ENCODE measurements around the gene RIMBP2.
"Not testable (repeated sequence)": the region's sequence is repeated elsewhere in the genome, so short reads cannot be mapped to it uniquely, and the experiment has no call there.

RIMBP2 gene

DNA sequence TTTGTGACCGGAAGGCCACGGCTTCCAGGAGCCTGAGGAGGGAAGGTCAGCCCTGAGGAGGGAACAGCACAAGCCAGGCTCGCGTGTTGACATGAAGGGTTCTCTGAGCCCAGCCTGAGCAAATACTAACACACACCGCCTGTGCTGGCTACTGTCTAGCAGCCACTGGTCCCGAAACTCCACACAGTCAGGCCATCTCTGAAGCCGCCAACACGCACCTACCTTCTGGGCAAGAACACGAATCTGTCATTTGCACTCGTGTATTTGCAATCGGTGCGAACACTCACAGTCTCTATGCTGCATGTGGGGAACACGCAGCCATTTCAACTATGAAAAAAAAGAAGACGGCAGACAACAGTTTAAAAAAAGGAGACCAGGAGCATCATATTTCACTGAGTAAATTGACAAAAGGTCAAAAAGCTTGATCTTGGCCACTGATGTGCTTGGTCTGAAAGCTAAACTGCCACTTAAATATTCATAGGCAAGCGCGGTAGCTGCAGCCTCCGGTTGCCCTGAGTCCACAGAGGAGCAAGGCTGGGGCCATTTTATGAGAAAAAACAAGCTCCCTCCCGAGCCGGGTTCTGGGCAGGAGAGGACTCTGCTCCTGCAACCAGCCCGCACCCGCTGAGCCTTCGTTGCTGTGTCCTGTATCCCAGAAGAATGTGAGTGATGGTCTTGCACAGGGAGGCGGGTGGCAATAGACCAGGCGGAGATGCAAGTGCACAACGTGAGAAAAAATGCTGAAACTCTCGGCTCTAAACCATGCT lies 57.8 kb downstream of the RIMBP2 start:
- DNase-seq (ENCODE audit: low read depth in 2 of 2, low spot score in 1 of 2) = no peak

DNA sequence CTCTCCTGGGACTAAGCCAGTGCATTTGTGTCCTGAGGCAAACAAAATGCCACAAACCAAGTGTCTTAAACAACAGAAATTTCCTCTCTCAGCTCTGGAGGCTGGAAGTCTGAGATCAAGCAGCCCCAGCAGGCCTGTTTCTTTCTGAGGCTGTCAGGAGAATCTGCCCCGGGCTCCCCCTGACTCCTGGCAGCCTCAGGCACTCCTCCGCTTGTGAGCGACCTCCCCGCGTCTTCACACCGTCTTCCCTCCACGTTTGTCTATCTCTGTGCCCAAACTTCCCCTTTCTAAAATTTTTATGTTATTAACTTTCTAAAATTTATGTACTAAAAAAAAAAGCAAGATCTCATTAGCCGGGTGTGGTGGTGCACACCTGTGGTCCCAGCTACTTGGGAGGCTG lies 59.7 kb downstream of the RIMBP2 start:
- no peak for DNase-seq (ENCODE audit: low read depth in 2 of 2, low spot score in 1 of 2)

DNA sequence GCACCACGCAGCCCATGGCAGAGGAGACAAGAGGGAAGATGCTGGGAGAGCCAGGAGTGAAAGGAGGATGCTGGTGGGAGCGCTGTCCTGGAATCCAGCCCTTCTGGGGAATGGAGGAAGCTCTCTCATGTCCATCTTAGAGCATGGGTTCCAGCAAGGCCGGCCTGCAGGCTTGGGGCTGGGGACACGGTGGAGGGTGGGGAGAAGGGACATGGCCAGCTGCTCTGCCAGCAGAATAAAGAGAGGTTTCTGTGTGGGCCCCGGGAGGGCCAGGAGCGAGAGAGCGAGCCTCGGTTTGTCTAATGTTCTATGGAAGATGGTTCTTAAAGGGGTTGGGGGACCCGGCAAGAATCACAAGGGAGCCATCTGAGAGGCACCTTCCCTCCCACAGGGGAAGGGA lies 60.2 kb downstream of the RIMBP2 start:
- no peak for DNase-seq (ENCODE audit: low read depth in 2 of 2, low spot score in 1 of 2)

DNA sequence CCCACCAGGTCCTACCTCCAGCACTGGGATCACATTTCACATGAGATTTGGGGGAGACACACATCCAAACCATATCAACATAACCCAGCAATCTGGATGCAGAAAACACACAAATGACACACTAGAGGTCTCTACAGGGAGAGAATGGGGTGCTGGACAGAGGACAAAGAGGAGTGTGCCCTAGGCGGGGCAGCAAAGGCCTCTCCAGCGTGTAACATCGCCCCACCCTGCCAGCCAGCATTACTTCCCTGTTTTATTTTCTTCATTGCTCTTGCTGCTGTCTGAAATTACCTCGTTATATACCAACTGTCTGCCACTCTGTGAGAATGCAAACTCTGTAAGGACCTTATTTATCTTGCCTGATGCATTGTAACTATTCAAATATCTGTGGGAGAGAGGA lies 61.1 kb downstream of the RIMBP2 start:
- no peak for DNase-seq (ENCODE audit: low read depth in 2 of 2, low spot score in 1 of 2)

DNA sequence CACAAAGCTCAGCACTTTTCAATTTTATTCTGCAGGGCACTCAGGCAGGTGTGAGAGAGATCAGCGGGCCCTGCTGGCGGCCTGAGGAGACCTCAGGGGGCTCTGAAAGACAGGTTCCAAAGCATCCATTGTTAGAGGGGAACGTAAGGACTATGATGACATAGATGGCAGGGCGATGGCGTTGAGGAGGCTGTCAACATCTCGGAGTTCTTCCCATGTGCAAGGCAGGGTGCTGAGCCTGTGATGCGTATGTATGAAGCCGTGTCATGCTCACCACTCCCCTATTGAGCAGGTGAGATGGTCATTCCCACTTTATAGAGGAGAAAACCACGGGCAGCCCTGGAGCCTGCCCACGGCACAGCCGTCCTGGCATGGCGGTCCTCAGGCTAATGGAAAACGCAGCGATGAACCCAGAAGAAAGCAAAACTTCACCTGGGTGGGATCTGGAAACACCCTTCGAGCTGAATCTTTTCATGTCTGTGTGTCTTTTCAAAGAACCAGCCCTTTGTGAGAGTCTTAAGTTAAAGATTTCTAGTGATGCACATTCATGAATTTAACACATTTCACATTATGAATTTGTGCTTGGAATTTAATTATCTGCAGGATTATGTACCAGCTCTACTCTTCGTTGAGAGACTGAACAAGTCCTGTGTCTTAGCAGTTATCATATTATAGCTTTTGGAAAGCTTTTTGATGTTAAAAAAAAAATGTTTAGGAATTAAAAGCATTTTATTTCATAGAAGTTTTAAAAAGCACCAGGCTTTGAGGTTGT lies 64.7 kb downstream of the RIMBP2 start:
- no peak for DNase-seq (ENCODE audit: low read depth in 2 of 2, low spot score in 1 of 2)

DNA sequence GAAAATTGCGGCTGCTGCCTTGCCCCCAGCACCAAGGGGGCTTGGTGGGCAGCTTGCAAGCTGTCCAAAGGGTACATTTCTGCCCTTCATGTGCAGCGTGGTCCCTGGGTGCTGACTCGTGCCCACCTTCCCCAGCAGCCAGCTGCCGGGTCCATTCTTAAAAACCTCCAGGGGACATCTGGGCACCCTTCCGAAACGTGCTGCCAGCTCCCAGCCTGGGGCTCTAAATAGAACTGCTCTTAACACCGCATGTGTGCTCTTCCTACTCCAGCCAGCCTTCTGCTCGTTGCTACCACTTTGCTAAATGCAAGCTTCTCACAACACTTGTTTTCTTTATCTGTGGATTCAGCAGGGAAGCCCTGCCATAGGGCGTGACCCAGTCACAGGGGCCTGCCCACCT lies 66.0 kb downstream of the RIMBP2 start:
- DNase-seq (ENCODE audit: low read depth in 2 of 2, low spot score in 1 of 2) = no peak

- DNase-seq (ENCODE audit: low read depth in 2 of 2, low spot score in 1 of 2) = no peak
Measured at GRCh38 chr12:130649101-130650045, 66.7 kb downstream of the RIMBP2 start.

DNA sequence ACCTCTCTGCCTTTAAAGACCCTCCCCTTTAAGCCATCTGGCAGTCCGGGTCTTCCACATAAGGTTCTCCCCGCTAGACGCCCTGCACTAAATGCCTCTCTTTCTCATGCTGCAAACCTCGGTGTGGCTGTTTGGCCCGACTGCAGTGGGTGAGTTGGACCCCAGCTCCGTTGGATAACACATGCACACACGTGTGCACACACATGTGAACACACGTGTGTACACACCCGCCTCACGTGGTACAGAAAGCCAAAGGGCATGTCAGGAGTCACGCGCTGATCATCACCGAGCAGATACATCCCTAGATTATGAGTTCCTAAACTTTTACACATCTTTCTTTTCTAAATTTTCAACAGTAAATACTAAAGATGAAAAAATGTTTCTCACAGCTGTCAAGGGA lies 68.3 kb downstream of the RIMBP2 start:
- DNase-seq (ENCODE audit: low read depth in 2 of 2, low spot score in 1 of 2) = no peak

DNA sequence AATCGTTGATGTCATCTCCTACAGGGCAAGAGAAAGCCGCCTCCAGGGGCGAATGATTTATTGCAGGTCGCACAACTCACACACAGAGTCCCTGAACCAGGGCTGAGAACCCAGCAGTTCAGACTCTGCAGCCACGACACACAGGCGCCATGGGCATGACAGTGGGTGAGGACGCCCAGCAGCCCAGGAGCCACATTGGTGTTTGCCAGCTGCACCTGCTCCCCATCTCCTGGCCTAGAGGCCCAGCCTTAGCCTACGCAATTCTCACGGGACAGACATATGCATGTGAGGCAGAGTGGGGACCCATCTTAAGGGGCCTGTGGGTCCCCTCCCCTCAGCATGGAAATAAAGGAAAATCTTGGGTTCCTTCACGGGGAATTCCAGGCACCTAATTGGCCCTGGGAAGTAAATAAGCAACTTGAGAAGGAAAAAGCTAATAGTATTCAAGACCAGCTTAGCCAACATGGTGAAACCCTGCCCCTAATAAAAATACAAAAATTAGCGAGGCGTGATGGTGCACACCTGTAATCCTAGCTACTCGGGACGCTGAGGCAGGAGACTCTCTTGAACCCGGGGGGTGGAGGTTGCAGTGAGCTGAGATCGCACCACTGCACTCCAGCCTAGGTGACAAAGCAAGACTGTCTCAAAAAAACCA lies 69.3 kb downstream of the RIMBP2 start:
- DNase-seq (ENCODE audit: low read depth in 2 of 2, low spot score in 1 of 2) = no peak

GRCh38 chr12:130646191-130646590 lies 69.9 kb downstream of the RIMBP2 start:
- not testable (repeated sequence) for DNase-seq (ENCODE audit: low read depth in 2 of 2, low spot score in 1 of 2)

DNA sequence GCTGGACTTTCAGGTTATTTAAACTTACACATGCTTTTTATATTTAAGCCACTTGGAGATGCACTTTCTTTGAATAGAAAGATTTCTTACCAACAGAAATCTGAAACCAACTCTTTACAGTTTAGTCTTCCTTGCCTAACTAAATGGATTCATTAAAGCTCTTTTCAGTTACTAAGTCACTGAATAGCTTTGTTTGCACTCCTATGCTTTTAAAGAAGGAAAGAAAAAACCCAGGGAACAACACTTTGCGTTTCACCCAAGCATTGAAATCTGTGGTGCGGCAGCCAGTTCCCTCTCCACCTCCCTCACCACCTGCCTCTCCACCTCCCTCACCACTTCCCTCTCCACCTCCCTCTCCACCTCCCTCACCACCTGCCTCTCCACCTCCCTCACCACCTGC lies 70.3 kb downstream of the RIMBP2 start:
- DNase-seq (ENCODE audit: low read depth in 2 of 2, low spot score in 1 of 2) = no peak

GRCh38 chr12:130644566-130644965 lies 71.5 kb downstream of the RIMBP2 start:
- no peak for DNase-seq (ENCODE audit: low read depth in 2 of 2, low spot score in 1 of 2)

DNA sequence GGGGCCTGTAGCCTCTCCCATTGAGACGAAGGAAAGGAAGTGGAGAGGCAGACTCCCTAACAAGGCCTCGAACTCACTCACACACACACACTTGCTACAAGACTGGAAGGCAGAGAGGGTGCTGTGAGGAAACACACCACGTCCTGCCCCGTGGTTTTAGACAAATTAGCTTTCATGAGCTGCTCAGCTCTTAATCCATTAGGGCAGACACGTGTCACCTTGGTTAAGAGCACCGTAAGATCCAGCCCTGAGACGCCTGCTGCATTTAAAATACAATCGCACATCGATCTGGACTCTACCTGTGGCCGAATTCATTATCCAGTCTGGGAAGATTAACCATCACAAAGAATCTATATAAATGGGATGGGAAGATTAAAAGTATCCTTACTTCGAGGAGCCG lies 72.0 kb downstream of the RIMBP2 start:
- DNase-seq (ENCODE audit: low read depth in 2 of 2, low spot score in 1 of 2) = no peak

- DNase-seq (ENCODE audit: low read depth in 2 of 2, low spot score in 1 of 2) = no peak
Measured at GRCh38 chr12:130642856-130643255, 73.2 kb downstream of the RIMBP2 start.

GRCh38 chr12:130641533-130642184 lies 74.4 kb downstream of the RIMBP2 start:
- DNase-seq (ENCODE audit: low read depth in 2 of 2, low spot score in 1 of 2) = no peak

DNA sequence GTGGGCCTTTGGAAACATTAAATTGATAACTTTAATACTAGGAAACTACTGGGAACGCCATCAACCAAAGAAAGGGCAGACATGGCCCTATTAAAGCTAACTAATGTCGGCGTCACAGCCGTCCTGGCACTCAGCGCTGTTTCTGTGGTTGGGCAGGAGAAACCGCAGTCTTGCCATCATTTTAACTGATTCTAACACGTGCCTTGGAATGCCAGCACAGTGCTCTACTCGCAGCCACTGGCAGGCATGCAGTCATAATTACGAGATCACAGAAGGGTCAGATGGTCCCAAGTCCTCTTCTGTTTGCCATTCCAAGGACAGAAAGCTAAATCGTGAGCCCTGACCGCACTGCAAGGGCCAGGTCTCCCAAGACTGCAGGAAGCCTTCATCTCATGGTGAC lies 75.2 kb downstream of the RIMBP2 start:
- DNase-seq (ENCODE audit: low read depth in 2 of 2, low spot score in 1 of 2) = no peak

GRCh38 chr12:130640496-130640895 lies 75.6 kb downstream of the RIMBP2 start:
- DNase-seq (ENCODE audit: low read depth in 2 of 2, low spot score in 1 of 2) = no peak

GRCh38 chr12:130639476-130640424 lies 76.3 kb downstream of the RIMBP2 start:
- DNase-seq (ENCODE audit: low read depth in 2 of 2, low spot score in 1 of 2) = no peak

DNA sequence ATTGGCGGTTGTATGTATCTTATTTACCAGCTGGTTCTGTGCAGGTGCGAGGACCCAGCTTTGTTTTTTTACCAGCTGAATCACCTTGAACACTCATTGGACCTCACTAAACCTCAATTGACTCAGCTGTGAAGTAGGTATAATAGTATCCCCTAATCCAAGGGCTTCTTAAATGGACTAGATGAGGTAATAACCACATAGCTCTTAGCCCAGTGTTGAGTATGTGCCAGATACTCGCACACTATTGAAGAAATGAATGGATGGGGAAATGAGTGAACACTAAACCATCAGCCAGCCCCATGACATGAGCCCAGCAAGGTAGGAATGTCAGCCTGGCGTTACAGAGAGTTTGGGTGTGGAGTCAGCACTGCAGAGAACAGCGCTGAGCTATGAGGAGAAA lies 79.7 kb downstream of the RIMBP2 start:
- no peak for DNase-seq (ENCODE audit: low read depth in 2 of 2, low spot score in 1 of 2)

Measured in stimulated activated CD8-positive, alpha-beta memory T cell treated with anti-CD3 and anti-CD28 coated beads, Interleukin-4, amount 100 ng/mL, for 1 hour (primary cell).